ENCODE measurements around the gene MYO1H.
A peak's percentile ranks its signal among the peaks of the same experiment; 100 is the strongest.

The MYO1H gene

GRCh38 chr12:109458771-109459208, 111.1 kb downstream of the MYO1H start:
- no peak overlapping the region for H3K4me3 ChIP-seq (ENCODE audit: insufficient read length, low read depth)
- H3K9me3 ChIP-seq (ENCODE audit: insufficient read depth, low read length), result no peaks in the 10 kb centered on the region
- TF ChIP-seq YY1 (IDR thresholded peaks at IDR 0.05; ENCODE audit: insufficient read depth, insufficient read length) (no peak), SUZ12 (IDR thresholded peaks at IDR 0.05; ENCODE audit: extremely low read depth, insufficient read depth, insufficient read length) (no peak), ZNF274 (IDR thresholded peaks at IDR 0.05; ENCODE audit: low read depth, low read length) (no peak)
- H3K27me3 ChIP-seq (ENCODE audit: insufficient read depth, insufficient read length), result no peaks in the 10 kb centered on the region
- peak; percentile 91 for DNase-seq (ENCODE audit: low read depth, low spot score)
- H3K9ac ChIP-seq (ENCODE audit: insufficient read length, low read depth), result peak overlapping the region; percentile 65
- H3K36me3 ChIP-seq (ENCODE audit: insufficient read depth, insufficient read length, low read length), result peaks cover 63% of the 10 kb centered on the region
- peaks cover 31% of the 10 kb centered on the region for H3K4me1 ChIP-seq (ENCODE audit: insufficient read depth, insufficient read length)

- no peak overlapping the region for H3K4me3 ChIP-seq (ENCODE audit: insufficient read length, low read depth)
- no peaks in the 10 kb centered on the region for H3K27me3 ChIP-seq (ENCODE audit: insufficient read depth, insufficient read length)
- H3K9ac ChIP-seq (ENCODE audit: insufficient read length, low read depth), result peak overlapping the region; percentile 45
- no peak for DNase-seq (ENCODE audit: low read depth, low spot score)
- H3K36me3 ChIP-seq (ENCODE audit: insufficient read depth, insufficient read length, low read length), result peaks cover 59% of the 10 kb centered on the region
- H3K4me1 ChIP-seq (ENCODE audit: insufficient read depth, insufficient read length), result peaks cover 34% of the 10 kb centered on the region
- TF ChIP-seq YY1 (IDR thresholded peaks at IDR 0.05; ENCODE audit: insufficient read depth, insufficient read length), result no peak
- no peak for TF ChIP-seq ZNF274 (IDR thresholded peaks at IDR 0.05; ENCODE audit: low read depth, low read length)
- TF ChIP-seq SUZ12 (IDR thresholded peaks at IDR 0.05; ENCODE audit: extremely low read depth, insufficient read depth, insufficient read length), result no peak
- H3K9me3 ChIP-seq (ENCODE audit: insufficient read depth, low read length), result no peaks in the 10 kb centered on the region
Observed at GRCh38 chr12:109459247-109459646, 111.5 kb downstream of the MYO1H start.

DNA sequence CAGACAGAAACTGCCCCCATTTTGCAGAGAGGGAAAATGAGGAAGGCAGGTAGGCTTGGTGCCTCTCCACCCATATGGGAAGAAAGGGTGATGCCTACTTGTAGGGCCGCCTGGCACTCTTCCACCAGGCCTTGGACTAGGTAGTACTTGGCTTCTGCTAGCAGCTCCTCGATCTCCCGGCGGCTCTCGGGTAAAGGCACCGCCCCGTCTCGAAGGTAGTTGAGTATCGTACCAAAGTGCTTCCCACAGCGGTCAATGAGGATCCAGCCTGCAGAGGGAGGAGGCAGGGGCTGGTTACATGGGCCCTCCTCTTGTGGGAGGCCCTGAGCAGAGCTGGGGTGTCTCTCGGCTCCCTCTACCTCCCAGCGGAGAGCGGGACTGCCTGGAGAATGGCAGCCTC, 112.8 kb downstream of the MYO1H start:
- peaks cover 36% of the 10 kb centered on the region for H3K4me1 ChIP-seq (ENCODE audit: insufficient read depth, insufficient read length)
- no peak overlapping the region for H3K9ac ChIP-seq (ENCODE audit: insufficient read length, low read depth)
- DNase-seq (ENCODE audit: low read depth, low spot score), result no peak
- H3K4me3 ChIP-seq (ENCODE audit: insufficient read length, low read depth), result no peak overlapping the region
- no peaks in the 10 kb centered on the region for H3K27me3 ChIP-seq (ENCODE audit: insufficient read depth, insufficient read length)
- H3K9me3 ChIP-seq (ENCODE audit: insufficient read depth, low read length), result no peaks in the 10 kb centered on the region
- peaks cover 59% of the 10 kb centered on the region for H3K36me3 ChIP-seq (ENCODE audit: insufficient read depth, insufficient read length, low read length)
- TF ChIP-seq YY1 (IDR thresholded peaks at IDR 0.05; ENCODE audit: insufficient read depth, insufficient read length), result no peak
- no peak for TF ChIP-seq SUZ12 (IDR thresholded peaks at IDR 0.05; ENCODE audit: extremely low read depth, insufficient read depth, insufficient read length)
- TF ChIP-seq ZNF274 (IDR thresholded peaks at IDR 0.05; ENCODE audit: low read depth, low read length), result no peak

DNA sequence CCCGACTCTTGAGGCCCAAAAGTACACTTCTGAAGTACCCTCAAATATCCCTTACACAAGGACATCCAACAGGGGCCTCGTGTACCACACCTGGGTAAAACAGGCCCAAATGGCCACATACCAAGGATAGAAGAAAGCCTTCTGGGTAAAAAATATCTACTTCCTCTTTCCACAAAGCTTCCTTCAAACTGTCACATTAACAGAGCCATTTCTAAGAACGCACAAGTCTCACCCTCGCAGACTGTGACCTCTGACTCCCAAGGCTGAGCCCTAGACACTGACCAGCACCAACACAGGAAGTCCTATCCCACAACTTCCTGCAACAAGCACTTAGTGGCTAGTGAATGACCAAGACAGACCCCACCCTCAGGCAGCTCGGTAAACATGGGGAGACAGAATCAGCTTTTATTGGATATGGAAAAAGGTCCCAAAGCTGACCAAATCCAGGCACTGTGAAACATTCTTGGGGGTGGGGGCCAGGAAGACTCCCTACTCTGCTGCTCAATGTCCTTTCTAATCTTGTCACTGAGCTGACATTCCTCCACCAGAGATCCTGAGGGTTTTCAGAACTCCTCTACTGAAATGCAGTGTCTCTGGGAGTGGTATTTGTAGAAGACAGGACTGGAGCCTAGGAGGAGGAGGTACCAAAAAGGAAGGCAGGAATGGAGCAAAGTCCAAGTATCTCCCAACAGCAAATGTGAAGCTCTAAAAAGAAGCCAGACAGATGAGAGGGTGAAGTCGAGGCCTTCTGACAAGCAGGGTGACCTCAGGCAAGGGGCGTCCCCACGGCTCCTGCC, 113.5 kb downstream of the MYO1H start:
- peak overlapping the region; percentile 6 for H3K9ac ChIP-seq (ENCODE audit: insufficient read length, low read depth)
- no peak overlapping the region for H3K4me3 ChIP-seq (ENCODE audit: insufficient read length, low read depth)
- peaks cover 59% of the 10 kb centered on the region for H3K36me3 ChIP-seq (ENCODE audit: insufficient read depth, insufficient read length, low read length)
- no peaks in the 10 kb centered on the region for H3K27me3 ChIP-seq (ENCODE audit: insufficient read depth, insufficient read length)
- DNase-seq (ENCODE audit: low read depth, low spot score), result no peak
- TF ChIP-seq YY1 (IDR thresholded peaks at IDR 0.05; ENCODE audit: insufficient read depth, insufficient read length), result no peak
- TF ChIP-seq ZNF274 (IDR thresholded peaks at IDR 0.05; ENCODE audit: low read depth, low read length), result no peak
- TF ChIP-seq SUZ12 (IDR thresholded peaks at IDR 0.05; ENCODE audit: extremely low read depth, insufficient read depth, insufficient read length), result no peak
- H3K9me3 ChIP-seq (ENCODE audit: insufficient read depth, low read length), result no peaks in the 10 kb centered on the region
- peaks cover 38% of the 10 kb centered on the region for H3K4me1 ChIP-seq (ENCODE audit: insufficient read depth, insufficient read length)

DNA sequence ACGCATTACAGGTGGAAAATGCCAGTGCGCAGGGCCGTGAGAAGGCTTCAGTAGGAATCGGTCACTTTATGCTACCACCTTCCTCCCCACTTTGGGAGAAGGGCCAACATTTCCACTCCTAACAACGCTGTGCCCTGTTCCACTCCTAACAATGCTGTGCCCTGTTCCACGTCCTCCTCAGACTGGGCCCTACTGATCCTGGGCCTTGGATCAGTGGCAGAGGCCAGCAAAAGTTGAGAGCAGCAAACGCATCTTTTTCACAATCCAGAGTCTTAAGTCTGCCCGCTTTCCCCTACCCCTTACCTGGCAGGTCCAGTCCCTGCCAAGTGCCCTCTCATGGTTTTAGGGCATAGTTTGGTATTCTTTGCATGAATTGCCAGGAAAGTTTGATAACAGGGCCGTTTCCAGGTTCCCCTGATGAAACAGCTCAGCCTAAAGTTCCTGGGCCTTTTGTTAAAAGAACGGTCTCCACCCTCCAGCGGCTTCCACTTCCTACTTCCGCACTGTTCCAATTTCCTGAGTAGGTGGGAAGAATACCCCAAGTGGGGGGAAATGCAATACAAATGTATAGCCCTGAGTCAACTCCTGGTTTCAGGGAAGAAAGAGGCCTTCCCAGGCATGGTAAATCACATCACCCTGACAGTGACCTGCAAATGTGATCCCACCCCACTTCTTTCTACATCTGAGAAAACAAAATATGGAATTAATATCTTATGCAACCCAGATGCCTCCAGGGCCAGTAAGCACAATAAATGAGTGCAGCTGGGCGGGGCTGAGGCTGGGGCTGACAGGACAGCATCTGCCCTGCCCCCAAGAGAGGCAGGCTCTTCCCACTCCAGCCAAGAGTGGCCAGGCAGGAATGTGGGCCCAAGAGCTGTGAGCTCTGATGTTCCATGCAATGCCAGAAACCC, 114.4 kb downstream of the MYO1H start:
- Histone ChIP-seq H3K27me3 (ENCODE audit: insufficient read depth, insufficient read length) (no peaks in the 10 kb centered on the region), H3K9ac (ENCODE audit: insufficient read length, low read depth) (peak overlapping the region; percentile 45), H3K36me3 (ENCODE audit: insufficient read depth, insufficient read length, low read length) (peaks cover 59% of the 10 kb centered on the region), H3K4me1 (ENCODE audit: insufficient read depth, insufficient read length) (peaks cover 44% of the 10 kb centered on the region), H3K9me3 (ENCODE audit: insufficient read depth, low read length) (no peaks in the 10 kb centered on the region), H3K4me3 (ENCODE audit: insufficient read length, low read depth) (no peak overlapping the region)
- no peak for DNase-seq (ENCODE audit: low read depth, low spot score)
- TF ChIP-seq SUZ12 (IDR thresholded peaks at IDR 0.05; ENCODE audit: extremely low read depth, insufficient read depth, insufficient read length), result no peak
- no peak for TF ChIP-seq YY1 (IDR thresholded peaks at IDR 0.05; ENCODE audit: insufficient read depth, insufficient read length)
- no peak for TF ChIP-seq ZNF274 (IDR thresholded peaks at IDR 0.05; ENCODE audit: low read depth, low read length)

- Histone ChIP-seq H3K4me3 (ENCODE audit: insufficient read length, low read depth) (no peak overlapping the region), H3K9ac (ENCODE audit: insufficient read length, low read depth) (peak overlapping the region; percentile 45), H3K9me3 (ENCODE audit: insufficient read depth, low read length) (no peaks in the 10 kb centered on the region), H3K36me3 (ENCODE audit: insufficient read depth, insufficient read length, low read length) (peaks cover 59% of the 10 kb centered on the region), H3K4me1 (ENCODE audit: insufficient read depth, insufficient read length) (peaks cover 44% of the 10 kb centered on the region), H3K27me3 (ENCODE audit: insufficient read depth, insufficient read length) (no peaks in the 10 kb centered on the region)
- DNase-seq (ENCODE audit: low read depth, low spot score), result no peak
- TF ChIP-seq SUZ12 (IDR thresholded peaks at IDR 0.05; ENCODE audit: extremely low read depth, insufficient read depth, insufficient read length), result no peak
- TF ChIP-seq ZNF274 (IDR thresholded peaks at IDR 0.05; ENCODE audit: low read depth, low read length), result no peak
Observed at GRCh38 chr12:109462868-109463692, 115.4 kb downstream of the MYO1H start.

All from NT2/D1 (cell line).